A549 (cell line): ENCODE measurements around the gene PDHX.

Source experiments
- CEBPB ChIP-seq, 2 experiments: fragments of >200 bp in 1 of 2; sonication (Bioruptor Twin) in 1 of 2; formaldehyde crosslinking in 1 of 2; IDR thresholded peaks; 2 replicates each; pipeline ENCODE4 v1.6.1; 2012 to 2016
- CHD4 ChIP-seq: fragments of 200-600 bp; sonication (generic); IDR thresholded peaks from 2 replicates; pipeline ENCODE4 v1.6.1; 2016; ENCODE audit warnings: antibody characterized with exemption, mild to moderate bottlenecking, borderline replicate concordance
- CTCF ChIP-seq: fragments of >200 bp; sonication (Bioruptor Twin); formaldehyde crosslinking; IDR thresholded peaks from 3 replicates; pipeline ENCODE4 v1.5.1; 2016
- EP300 ChIP-seq, 2 experiments: fragments of >200 bp; sonication (Bioruptor Twin); formaldehyde crosslinking; IDR thresholded peaks; 2 replicates in 1 of 2; 3 replicates in 1 of 2; pipeline ENCODE4 v1.6.1; 2016 to 2017
- HOXA7 ChIP-seq: fragments of 250-450 bp; sonication (Bioruptor Pico); IDR thresholded peaks from 2 replicates; pipeline ENCODE4 v1.5.0; 2020; ENCODE audit warnings: mild to moderate bottlenecking, moderate library complexity
- KDM1A ChIP-seq: fragments of 200-600 bp; sonication (generic); IDR thresholded peaks from 2 replicates; pipeline ENCODE4 v1.6.1; 2016; ENCODE audit warnings: low read depth, mild to moderate bottlenecking
- MAX ChIP-seq: IDR thresholded peaks from 2 replicates; pipeline ENCODE4 v1.6.1; 2012
- MYC ChIP-seq: IDR thresholded peaks from 2 replicates; pipeline ENCODE4 v1.6.1; 2012; ENCODE audit warnings: mild to moderate bottlenecking, inconsistent platforms, low read length, improper control_type of control experiment, borderline replicate concordance
- RCOR1 ChIP-seq: fragments of 150-350 bp; IDR thresholded peaks from 2 replicates; pipeline ENCODE4 v1.6.1; 2014; ENCODE audit warnings: antibody characterized with exemption, low read length, low read depth
- REST ChIP-seq: fragments of 200-600 bp; sonication (generic); IDR thresholded peaks from 2 replicates; pipeline ENCODE4 v1.6.1; 2016; ENCODE audit warnings: antibody characterized with exemption, mild to moderate bottlenecking, moderate library complexity
- RNF2 ChIP-seq: fragments of 200-600 bp; sonication (generic); IDR thresholded peaks from 2 replicates; pipeline ENCODE4 v1.6.1; 2016; ENCODE audit warnings: low read depth, mild to moderate bottlenecking, antibody characterized with exemption, moderate library complexity, borderline replicate concordance
- SMC3 ChIP-seq: fragments of >200 bp; sonication (Bioruptor Twin); formaldehyde crosslinking; IDR thresholded peaks from 3 replicates; pipeline ENCODE4 v1.6.1; 2018; ENCODE audit warnings: inconsistent platforms
- USF2 ChIP-seq: fragments of 450-650 bp; IDR thresholded peaks from 2 replicates; pipeline ENCODE4 v1.6.1; 2014; ENCODE audit warnings: antibody characterized with exemption
- ZFP36 ChIP-seq: fragments of 450-650 bp; IDR thresholded peaks from 2 replicates; pipeline ENCODE4 v1.6.1; 2014; ENCODE audit warnings: borderline replicate concordance; ENCODE audit not compliant: partially characterized antibody

GRCh38 chr11:35005141-35005780, 88.8 kb downstream of the PDHX start:
- TF ChIP-seq HOXA7 (no peak), KDM1A (no peak), CTCF (no peak), EP300 (IDR thresholded peaks at IDR 0.05) (no peak), CEBPB (IDR thresholded peaks at IDR 0.05) (no peak), MAX (no peak), REST (no peak), RNF2 (no peak), ZFP36 (no peak), RCOR1 (no peak), MYC (no peak), CHD4 (no peak), SMC3 (no peak), USF2 (no peak)
